Measurements from ENCODE around the gene ZNF436. TPM values are rescaled to one million over a fixed set of nuclear protein-coding genes. Genes with fewer than 3 reads are reported as not detected.

ZNF436 gene
- total RNA-seq, 1 experiment from 2014 or later: 16.0 TPM

- in situ Hi-C loops (cut with HindIII; ENCODE audit: low pct_unique_long_range_greater_than_20kb, low sequenced_read_pairs): no loop called here
These were observed 30.9 kb upstream of the ZNF436 start for GRCh38 chr1:23400324-23401114.

DNA sequence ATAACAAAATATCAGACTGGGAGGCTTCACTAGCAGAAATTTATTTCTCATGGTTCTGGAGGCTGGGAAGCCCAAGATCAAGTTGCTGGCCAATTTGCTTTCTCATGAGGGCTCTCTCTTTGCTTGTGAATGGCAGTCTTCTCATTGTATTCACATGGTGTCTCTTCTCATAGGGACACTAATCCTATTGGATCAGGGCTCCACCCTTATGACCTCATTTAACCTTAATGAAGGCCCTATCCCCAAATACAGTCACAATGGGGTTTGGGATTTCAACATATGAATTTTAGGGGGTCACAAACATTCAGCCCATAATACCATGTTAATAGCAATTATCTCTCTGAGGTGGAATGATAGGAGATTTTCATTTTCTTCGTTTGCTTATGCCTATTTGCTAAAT, 29.6 kb upstream of the ZNF436 start:
- POLR2A ChIA-PET: no interaction called here
- CTCF ChIA-PET: no interaction called here

More at GRCh38 chr1:23400324-23401114, 30.9 kb upstream of the ZNF436 start:
- Histone ChIP-seq H3K27me3 (ENCODE audit: control insufficient read depth, insufficient read depth, low read length) (no peaks in the 10 kb centered on the region), H3K4me3 (ENCODE audit: low read depth in 2 of 2, low read length in 2 of 2) (no peak overlapping the region), H3K36me3 (ENCODE audit: control insufficient read depth, insufficient read depth, low read length) (no peaks in the 10 kb centered on the region), H3K4me1 (ENCODE audit: control insufficient read depth, insufficient read depth, low read length) (peaks cover 25% of the 10 kb centered on the region), H3K27ac (ENCODE audit: low read length) (peak overlapping the region; percentile 95), H3K9me3 (ENCODE audit: control insufficient read depth, insufficient read depth, low read depth, low read length) (no peaks in the 10 kb centered on the region; the same call in 1 of the 2 replicates)
- ATAC-seq (no peak), DNase-seq (ENCODE audit: low read depth, low spot score) (no peak)
- intact Hi-C loops (cut with micrococcal nuclease; ENCODE audit: unreplicated experiment): no loop called here
- no peak for TF ChIP-seq POLR2AphosphoS5 (IDR thresholded peaks at IDR 0.05; ENCODE audit: low read depth, low read length)
- TF ChIP-seq SIN3A (IDR thresholded peaks at IDR 0.05; ENCODE audit: borderline replicate concordance, insufficient read depth, low read depth, low read length): no peak
- no peak for TF ChIP-seq REST (IDR thresholded peaks at IDR 0.05; ENCODE audit: insufficient read depth in 1 of 2, low read depth in 2 of 2, low read length in 1 of 2)
- TF ChIP-seq TCF7L2 (IDR thresholded peaks at IDR 0.05; ENCODE audit: low read depth, low read length): no peak
- no peak for TF ChIP-seq CTCF (IDR thresholded peaks at IDR 0.05)
- ChIA-PET POLR2A (no interaction called here), CTCF (interaction anchor here (0.5 kb wide), 1 partner anchor 12 kb away, joined by 8 read pairs; no protein-coding TSS in a partner anchor)
- no TSS peak for BruUV-seq (replicated peaks)

More for the DNA sequence above, 29.6 kb upstream of the ZNF436 start:
- Histone ChIP-seq H3K36me3 (ENCODE audit: control insufficient read depth, insufficient read depth, low read length) (no peaks in the 10 kb centered on the region), H3K27me3 (ENCODE audit: control insufficient read depth, insufficient read depth, low read length) (no peaks in the 10 kb centered on the region), H3K4me1 (ENCODE audit: control insufficient read depth, insufficient read depth, low read length) (peaks cover 24% of the 10 kb centered on the region), H3K9me3 (ENCODE audit: control insufficient read depth, insufficient read depth, low read depth, low read length) (no peaks in the 10 kb centered on the region; the same call in 1 of the 2 replicates), H3K4me3 (ENCODE audit: low read depth in 2 of 2, low read length in 2 of 2) (no peak overlapping the region), H3K27ac (ENCODE audit: low read length) (no peak overlapping the region)
- no TSS peak for BruUV-seq (replicated peaks)
- intact Hi-C loops (cut with micrococcal nuclease; ENCODE audit: unreplicated experiment) (no loop called here), in situ Hi-C loops (cut with HindIII; ENCODE audit: low pct_unique_long_range_greater_than_20kb, low sequenced_read_pairs) (no loop called here)
- DNase-seq (ENCODE audit: low read depth, low spot score) (no peak), ATAC-seq (no peak)
- TF ChIP-seq TCF7L2 (IDR thresholded peaks at IDR 0.05; ENCODE audit: low read depth, low read length) (no peak), POLR2AphosphoS5 (IDR thresholded peaks at IDR 0.05; ENCODE audit: low read depth, low read length) (no peak), CTCF (IDR thresholded peaks at IDR 0.05) (no peak), SIN3A (IDR thresholded peaks at IDR 0.05; ENCODE audit: borderline replicate concordance, insufficient read depth, low read depth, low read length) (no peak), REST (IDR thresholded peaks at IDR 0.05; ENCODE audit: insufficient read depth in 1 of 2, low read depth in 2 of 2, low read length in 1 of 2) (no peak)
